Fibroblast of the conjunctiva (primary cell): Measurements from ENCODE around the gene E2F4.

ENCODE experiments used
- DNase-seq: peaks from one replicate; pipeline ENCODE4 v3.0.0-alpha.2; 2010; ENCODE audit warnings: low read depth

Gene E2F4

DNA sequence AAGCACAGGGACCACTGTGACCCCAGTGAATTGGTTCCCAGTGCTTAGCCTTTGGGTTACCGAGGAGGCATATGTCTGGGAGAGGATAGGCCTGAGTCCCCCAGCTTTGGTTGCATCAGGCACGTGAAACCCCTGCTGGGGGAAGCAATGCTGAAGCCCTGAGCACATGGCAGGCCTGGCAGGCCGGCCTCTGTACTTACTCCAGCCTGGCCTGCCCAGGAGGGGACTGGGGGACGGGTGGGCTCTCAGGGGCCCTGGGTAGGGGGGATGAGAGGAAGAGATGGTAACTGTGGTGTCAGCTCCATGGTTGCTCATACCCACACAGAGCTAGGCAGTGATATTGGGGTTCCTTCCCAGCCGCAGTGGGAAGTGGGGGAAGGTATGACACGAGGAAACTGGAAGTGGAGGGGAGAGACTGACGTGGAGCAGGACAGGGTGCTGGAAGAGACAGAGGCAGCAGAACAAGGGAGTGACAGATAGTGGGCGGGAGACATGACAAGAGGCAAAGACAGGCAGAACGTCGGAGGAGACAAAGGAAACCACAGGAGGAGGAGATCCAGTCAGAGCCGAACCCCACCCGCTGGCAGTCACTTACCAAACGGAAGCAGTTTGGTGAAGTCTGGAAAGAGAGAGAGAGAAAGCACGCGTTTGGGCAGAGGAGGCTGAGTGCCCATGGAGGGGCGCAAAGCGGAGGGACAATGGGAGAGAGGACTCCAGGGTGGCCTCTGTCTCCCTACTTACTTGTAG, 44.0 kb downstream of the E2F4 start:
- DNase-seq: no peak

- peak; percentile 31 for DNase-seq
Measured at GRCh38 chr16:67236563-67237395, 44.8 kb downstream of the E2F4 start.

- DNase-seq: no peak
Measured at GRCh38 chr16:67237396-67238277, 45.7 kb downstream of the E2F4 start.

- no peak for DNase-seq
Measured at GRCh38 chr16:67238278-67238575, 46.3 kb downstream of the E2F4 start.

- no peak for DNase-seq
Measured at GRCh38 chr16:67238806-67239470, 47.0 kb downstream of the E2F4 start.

- DNase-seq: no peak
Measured at GRCh38 chr16:67240506-67240905, 48.6 kb downstream of the E2F4 start.

DNA sequence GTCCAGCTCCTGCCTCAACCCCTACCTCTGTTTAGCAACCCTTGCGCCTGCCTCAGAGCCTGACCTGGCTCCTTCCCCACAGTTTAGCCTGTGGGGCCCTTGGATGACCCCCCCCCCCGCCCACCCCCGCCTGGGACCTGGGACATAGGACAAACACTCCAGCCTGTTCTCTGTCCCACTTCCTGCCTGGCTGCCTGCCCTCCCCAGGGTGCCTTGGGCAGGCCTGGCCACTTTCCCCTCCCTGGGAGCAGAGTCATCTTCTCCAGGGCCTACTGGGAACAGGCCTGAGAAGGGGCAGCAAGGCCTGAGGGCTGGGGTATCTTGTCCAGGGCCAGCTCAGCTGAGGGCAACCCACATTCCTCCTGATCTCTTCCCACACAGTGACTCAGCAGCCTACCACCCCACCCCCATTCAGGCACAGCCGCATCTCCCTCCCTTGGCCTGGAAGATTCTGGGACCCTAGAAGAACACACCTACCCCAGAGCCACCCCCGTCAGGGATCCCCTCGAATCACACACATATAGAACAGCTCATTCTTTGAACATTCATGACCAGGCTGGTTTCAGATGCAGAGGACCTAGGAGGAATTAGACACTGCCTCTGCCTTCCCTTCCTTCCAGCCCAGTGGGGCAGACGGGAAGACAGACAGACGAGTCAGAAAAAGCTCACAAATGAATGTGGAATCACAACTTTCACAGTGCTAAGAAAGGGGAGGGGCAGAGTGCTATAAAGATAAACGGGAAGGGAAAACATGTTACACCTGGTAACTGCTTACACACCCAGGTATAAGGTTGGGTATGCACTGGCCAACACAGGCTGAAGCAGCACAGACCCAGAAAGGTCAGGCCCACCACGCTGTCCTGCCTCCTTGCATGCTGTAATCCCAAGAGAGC, 49.3 kb downstream of the E2F4 start:
- peak; percentile 41 for DNase-seq

- no peak for DNase-seq
Measured at GRCh38 chr16:67242138-67242730, 50.3 kb downstream of the E2F4 start.

DNA sequence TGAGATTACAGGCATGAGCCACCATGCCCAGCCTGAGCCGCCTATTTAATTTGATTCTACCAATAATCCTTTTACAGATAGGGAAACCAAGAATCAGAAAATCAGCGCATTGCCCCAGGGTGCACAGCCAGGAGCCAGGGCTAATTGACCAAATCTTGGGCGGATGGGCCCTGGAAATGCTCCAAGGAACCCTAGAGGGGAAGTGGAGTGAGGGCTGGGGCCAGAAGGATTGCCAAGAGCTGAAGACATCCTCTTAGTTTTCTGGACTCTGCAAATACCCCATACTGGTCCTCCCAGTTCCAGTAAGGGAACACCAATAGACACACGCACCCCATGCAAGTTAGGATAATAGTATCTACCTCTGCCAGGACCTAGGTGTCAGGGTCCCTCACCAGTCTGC, 51.5 kb downstream of the E2F4 start:
- no peak for DNase-seq

GRCh38 chr16:67244387-67245185, 52.6 kb downstream of the E2F4 start:
- peak; percentile 74 for DNase-seq

GRCh38 chr16:67245186-67245585, 53.2 kb downstream of the E2F4 start:
- DNase-seq: no peak

DNA sequence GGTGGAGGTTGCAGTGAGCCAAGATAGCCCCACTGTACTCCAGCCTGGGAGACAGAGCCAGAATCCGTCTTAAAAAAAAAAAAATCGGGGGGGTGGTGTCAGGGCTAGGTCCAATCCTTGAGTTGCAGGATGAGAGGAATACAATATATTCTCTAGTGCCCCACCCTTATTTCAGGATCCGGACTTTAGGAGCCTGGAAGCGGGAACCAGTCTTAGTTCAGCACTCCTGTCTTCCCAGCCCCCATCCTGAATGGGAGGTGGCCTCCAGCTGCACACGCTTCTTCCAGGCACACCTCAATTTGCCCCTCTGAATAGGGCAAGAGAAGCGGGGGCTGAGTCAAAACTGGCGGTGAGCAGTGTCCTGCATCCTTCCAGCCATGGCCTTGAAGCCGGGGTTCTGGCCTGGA, 53.7 kb downstream of the E2F4 start:
- DNase-seq: no peak

- DNase-seq: peak; percentile 87
Measured at GRCh38 chr16:67246081-67246755, 54.3 kb downstream of the E2F4 start.

DNA sequence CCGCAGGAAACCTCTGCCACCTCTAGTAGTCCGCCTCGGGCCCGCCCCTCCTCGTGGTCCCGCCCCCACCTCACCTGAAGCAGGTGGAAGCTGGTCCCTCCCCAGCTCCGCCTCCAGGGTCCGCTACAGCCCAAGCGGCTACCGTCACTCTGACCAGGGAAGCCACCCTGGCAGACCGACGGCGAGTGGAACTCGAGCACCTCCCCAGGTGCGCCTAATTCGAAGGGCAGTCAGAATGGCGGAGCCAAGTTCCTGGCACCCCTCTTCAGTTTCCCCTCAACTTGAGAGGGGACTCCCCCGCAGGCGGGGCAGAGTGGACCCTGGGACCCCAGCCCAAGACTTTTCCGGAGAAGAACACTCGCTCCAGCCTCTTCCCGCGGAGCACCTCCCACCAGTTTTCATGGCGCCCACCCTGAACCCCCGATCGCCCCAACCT, 54.8 kb downstream of the E2F4 start:
- DNase-seq: no peak

DNA sequence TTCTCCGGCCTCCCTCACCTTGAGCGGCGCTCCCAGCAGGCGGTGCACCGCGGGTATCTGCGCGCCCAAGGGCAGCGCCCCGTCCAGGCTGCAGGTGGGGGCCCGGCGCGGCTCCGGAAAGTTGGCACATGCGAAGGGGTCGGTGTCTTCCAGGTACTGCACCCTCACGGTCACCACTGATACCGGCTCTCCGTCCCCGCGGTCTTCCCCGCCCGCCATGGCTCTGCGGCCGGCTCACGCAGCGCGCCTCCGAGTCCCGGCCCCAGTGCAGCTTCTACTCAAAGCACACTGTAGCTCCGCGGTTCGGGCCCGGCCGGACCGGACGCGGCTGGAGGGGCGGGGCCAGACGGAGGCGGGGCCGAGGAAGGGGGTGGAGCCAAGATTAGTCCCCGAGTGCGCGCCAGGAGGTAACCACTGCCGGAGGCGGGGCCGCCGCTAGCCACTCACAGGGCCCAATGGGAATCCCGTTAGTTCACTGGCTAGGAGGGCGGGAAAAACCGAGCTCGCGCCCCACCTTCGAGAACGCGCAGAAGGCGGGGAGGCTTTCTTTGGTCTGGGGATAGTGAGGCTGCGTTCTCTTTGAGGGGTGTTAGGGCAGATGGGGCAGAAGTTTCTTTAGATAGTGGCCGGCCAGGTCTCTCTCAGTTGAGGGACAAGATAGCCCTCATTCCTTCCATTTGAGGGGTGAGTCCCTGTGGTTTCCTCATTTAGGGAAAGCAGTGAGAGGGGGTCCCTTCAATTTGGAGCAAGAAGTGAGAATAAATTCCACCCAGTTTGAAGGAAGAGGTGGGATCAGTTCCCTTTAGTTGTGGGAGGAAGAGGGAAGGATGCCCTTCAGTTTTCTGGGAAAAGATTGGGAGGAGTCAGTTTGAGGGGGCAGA, 55.5 kb downstream of the E2F4 start, which contains the start of gene FHOD1:
FHOD1 (minus strand) TSS at position 290 of the 881 bp plus-strand sequence; CDS start at position 219, 71 bp downstream.
- peak; percentile 93 for DNase-seq

DNA sequence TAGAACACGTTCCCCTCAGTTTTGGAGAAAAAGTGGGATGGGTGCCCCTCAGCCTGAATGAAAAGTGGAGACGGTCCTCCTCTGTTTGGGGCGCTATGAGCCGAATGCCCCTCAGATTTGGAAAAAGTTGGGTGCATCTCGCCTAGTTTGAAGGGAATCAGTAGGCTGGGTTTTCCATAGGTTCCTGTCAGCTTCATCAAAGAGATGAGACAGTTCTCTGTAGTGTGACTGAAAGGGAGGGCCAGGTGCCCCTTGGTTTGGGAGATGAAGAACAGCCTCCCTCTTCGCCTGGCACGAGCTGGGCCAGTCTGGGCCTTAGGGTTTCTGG, 56.1 kb downstream of the E2F4 start:
- no peak for DNase-seq
